Cardiac septum (tissue), 1 donor: ENCODE data around the gene TNFRSF6B. TPM values are rescaled to one million over a fixed set of nuclear protein-coding genes. Genes with fewer than 3 reads are reported as not detected.
"Not testable (repeated sequence)": the region's sequence is repeated elsewhere in the genome, so short reads cannot be mapped to it uniquely, and the experiment has no call there.

Experiments
- DNase-seq: peaks from one replicate; pipeline ENCODE4 v3.0.0-alpha.2; 2020; ENCODE audit warnings: low spot score
- intact Hi-C: fragments of 100-400 bp; cut with DNase I; formaldehyde crosslinking; loops from one replicate; pipeline ENCODE4 v1.14.0; 2022
- long read RNA-seq: library from polyadenylated mRNA; unstranded; transcript quantifications from one replicate; pipeline ENCODE4 v2.0.0, GENCODE V29; 2021
- total RNA-seq: library from RNA; stranded (reverse); fragmentation: NEBNext Ultra II Directional; extraction: Animal tissue kit (Norgen Biotek cat#: 25700); gene quantifications from one replicate; pipeline ENCODE4 v1.2.1, GENCODE V29; 2021
- donor health status: DM: no; HTN: no; CAD: no.

The TNFRSF6B gene
- not detected for total RNA-seq
- long read RNA-seq, transcript TNFRSF6B-201 (3 exons, 1,141 nt) = major isoform, 6 of 6 reads
- long read RNA-seq, partial matches to known transcripts = 0 of 6 reads
- long read RNA-seq, other reads (novel, unspliced or antisense) = 0 of 6 reads

- no peak for DNase-seq
- intact Hi-C loops = loop anchor here (5.0 kb wide), 1 partner anchor 41 kb away; the partner anchor contains the start of genes LIME1 and SLC2A4RG
Observed at GRCh38 chr20:63696628-63697356, at the start of gene TNFRSF6B. TSS of gene TNFRSF6B (plus strand) at chr20:63696652. CDS start at chr20:63696768, 116 bp downstream.

GRCh38 chr20:63648190-63648589 is 48.3 kb upstream of the TNFRSF6B start:
- intact Hi-C loops = no loop called here
- no peak for DNase-seq

DNA sequence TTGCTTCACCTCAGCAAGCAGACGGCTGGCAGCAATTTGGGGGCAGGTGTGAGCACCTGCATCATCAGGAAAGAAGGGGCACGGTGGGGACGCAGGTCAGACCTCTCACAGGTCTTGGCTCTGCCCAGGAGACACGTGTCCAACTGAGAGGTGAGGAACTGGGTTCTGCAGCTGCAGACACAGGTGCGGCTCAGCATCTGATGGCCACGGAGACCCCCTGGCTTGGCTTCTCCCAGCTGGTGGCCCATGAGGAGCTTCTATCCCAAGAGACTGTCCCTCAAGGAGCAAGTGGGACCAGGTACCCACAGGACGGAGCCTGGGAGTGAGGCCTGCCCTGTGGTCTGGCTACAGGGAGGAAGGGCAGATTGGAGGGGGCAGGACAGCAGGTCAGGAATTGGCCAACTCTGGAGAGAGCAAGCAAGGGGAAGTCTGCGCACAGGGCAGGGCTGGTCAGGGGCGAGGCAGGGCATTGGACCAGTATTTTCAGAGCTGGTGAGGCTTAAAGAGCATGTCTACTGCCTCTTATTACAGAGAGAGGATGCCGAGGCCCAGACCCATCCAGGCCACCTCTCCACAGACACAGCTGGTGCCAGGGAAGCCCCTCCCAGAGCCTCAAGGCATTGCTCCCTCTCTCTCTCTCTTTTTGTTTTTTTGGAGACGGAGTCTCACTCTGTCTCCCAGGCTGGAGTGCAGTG is 47.4 kb upstream of the TNFRSF6B start:
- intact Hi-C loops = no loop called here

DNA sequence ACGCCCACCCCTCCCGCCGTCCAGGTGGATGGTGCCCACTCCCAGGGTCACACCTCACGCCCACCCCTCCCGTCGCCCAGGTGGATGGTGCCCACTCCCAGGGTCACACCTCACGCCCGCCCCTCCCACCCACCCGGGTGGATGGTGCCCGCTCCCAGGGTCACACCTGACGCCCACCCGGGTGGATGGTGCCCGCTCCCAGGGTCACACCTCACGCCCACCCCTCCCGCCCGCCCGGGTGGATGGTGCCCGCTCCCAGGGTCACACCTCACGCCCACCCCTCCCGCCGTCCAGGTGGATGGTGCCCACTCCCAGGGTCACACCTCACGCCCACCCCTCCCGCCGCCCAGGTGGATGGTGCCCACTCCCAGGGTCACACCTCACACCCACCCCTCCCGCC is 46.0 kb upstream of the TNFRSF6B start:
- DNase-seq, intact Hi-C loops: not testable (repeated sequence)

More for the DNA sequence above, 47.4 kb upstream of the TNFRSF6B start:
- no peak for DNase-seq

DNA sequence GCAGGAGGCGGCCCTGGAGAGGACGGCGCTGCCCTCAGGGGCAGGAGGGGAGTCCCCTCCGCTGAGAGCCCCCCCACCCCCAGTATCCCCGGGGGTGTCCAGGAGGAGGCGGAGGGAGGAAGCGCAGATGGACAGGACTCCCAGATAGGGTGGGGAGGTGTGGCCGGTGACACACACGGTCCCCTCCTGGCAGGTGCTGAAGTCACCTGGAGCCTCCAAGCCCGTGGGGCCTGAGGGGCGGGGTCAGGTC is 44.6 kb upstream of the TNFRSF6B start:
- intact Hi-C loops = no loop called here
- no peak for DNase-seq

GRCh38 chr20:63652192-63652980 is 44.1 kb upstream of the TNFRSF6B start:
- no peak for DNase-seq
- intact Hi-C loops = no loop called here

- intact Hi-C loops = no loop called here
- peak; percentile 92 for DNase-seq
Observed at GRCh38 chr20:63653041-63653973, 43.1 kb upstream of the TNFRSF6B start, which contains the start of gene STMN3. TSS of gene STMN3 (minus strand) at chr20:63653424. CDS start at chr20:63653345, 79 bp downstream.

GRCh38 chr20:63653974-63654668 is 42.3 kb upstream of the TNFRSF6B start:
- DNase-seq = no peak
- intact Hi-C loops = no loop called here

GRCh38 chr20:63655249-63655648 is 41.2 kb upstream of the TNFRSF6B start:
- no peak for DNase-seq
- intact Hi-C loops = no loop called here

DNA sequence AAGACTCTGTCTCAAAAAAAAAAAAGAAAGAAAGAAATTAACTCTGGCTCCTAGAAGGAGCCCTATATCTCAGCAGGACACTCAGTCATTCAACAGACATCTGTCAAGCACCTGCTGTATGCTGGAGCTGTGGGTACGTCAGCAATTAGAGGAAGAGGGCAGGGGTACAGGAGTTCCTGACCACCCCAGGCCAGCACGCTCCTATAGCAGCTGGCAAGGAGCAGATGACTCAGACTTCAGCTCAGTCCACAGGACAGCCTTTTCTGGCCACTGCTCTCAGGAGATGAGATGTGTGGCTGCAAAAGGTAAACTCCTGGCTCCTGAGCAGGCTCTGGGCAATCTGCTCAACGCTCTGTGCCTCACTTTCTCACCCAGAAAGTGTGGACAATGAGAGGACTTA is 40.0 kb upstream of the TNFRSF6B start:
- DNase-seq = no peak
- intact Hi-C loops = no loop called here

DNA sequence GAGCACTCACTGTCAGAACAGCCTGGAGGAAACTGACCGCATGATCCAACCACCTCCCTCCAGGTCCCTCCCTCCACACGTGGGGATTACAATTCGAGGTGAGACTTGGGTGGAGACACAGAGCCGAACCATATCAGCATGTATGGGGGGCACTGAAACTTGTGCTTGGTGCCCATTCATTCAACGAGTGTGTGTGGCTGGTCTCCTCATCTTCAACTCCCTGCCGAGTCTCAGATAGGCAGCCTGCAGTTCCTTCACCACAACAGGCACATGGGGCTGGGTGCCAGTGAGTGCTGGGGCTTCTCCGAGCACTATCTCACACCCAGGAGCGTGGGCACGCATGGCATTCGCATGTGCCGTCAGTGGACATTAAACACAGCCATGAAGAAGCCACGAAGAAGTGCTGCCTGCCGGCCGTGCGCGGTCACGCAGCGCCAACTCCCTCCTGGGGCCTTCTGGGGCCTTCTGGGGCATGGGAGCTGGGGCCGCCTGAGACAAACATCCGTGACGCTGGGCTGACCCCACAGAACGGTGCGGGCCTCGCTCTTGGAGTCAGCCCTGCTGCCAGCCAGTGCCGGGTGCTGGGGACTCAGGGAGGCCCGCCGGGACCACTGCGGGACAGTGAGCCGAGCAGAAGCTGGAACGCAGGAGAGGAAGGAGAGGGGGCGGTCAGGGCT is 39.1 kb upstream of the TNFRSF6B start:
- intact Hi-C loops = no loop called here
- no peak for DNase-seq

- intact Hi-C loops = loop anchor here (1.0 to 2.0 kb wide), 2 partner anchors 32 to 51 kb away; partner anchors contain the start of gene ZGPAT
- peak; percentile 97 for DNase-seq
Observed at GRCh38 chr20:63657937-63658748, 38.3 kb upstream of the TNFRSF6B start, which contains the start of gene RTEL1. TSS of gene RTEL1 (plus strand) at chr20:63658312. CDS start at chr20:63659403, 1,091 bp downstream.

- intact Hi-C loops = loop anchor here (1.0 to 2.0 kb wide), 2 partner anchors 32 to 50 kb away; partner anchors contain the start of gene ZGPAT
- DNase-seq = no peak
Observed at GRCh38 chr20:63658749-63659187, 37.7 kb upstream of the TNFRSF6B start.

- intact Hi-C loops = loop anchor here (2.0 kb wide), 1 partner anchor 49 kb away; the partner anchor contains the start of gene ZGPAT
- DNase-seq = no peak
Observed at GRCh38 chr20:63659370-63659769, 37.1 kb upstream of the TNFRSF6B start.

DNA sequence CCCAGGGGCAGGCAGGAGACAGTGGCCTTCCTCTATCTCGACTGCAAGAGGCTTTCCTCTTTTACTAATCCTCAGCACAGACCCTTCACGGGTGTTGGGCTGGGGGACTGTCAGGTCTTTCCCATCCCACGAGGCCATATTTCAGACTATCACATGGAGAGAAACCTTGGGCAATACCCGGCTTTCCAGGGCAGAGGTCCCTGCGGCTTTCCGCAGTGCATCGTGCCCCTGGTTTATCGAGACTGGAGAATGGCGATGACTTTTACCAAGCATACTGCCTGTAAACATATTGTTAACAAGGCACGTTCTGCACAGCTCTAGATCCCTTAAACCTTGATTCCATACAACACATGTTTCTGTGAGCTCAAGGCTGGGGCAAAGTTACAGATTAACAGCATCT is 36.3 kb upstream of the TNFRSF6B start:
- intact Hi-C loops, DNase-seq: not testable (repeated sequence)

DNA sequence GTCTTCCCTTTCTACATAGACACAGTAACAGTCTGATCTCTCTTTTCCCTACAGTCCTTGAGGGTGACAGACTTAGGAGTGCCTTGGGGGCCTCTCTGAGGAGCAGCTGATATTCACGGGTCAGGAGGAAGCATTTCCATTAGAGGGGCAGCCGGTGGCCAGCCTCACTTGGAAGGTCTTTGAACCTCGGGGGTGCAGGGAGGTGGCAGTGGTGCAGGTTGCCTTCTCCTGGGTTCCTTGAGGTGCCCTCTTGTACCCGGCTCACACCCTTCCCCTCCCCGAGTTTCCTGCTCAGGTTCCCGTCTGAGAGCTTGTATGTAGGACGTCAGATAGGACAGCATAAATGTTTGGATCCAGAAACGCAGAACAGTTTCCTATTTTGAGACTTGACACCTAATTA is 35.8 kb upstream of the TNFRSF6B start:
- no peak for DNase-seq
- intact Hi-C loops = no loop called here

- no peak for DNase-seq
- intact Hi-C loops = no loop called here
Observed at GRCh38 chr20:63661108-63661507, 35.3 kb upstream of the TNFRSF6B start.
